LNCaP clone FGC (cell line): ENCODE data around the gene ELF5.

Experiments
- DNase-seq: peaks from one replicate; pipeline ENCODE4 v3.0.0-alpha.2; 2011; ENCODE audit warnings: low read depth
- H3K4me3 ChIP-seq: 2 replicates; pipeline ENCODE4 v1.5.1; 2011; ENCODE audit warnings: mild to moderate bottlenecking, low read depth, low read length, control low read depth
- CTCF ChIP-seq: IDR thresholded peaks from 2 replicates; pipeline ENCODE4 v1.5.1; 2012; ENCODE audit warnings: mild to moderate bottlenecking; ENCODE audit not compliant: control insufficient read depth, insufficient read depth; ENCODE audit errors: extremely low read depth

The ELF5 gene

GRCh38 chr11:34476849-34477248 lies 36.7 kb downstream of the ELF5 start:
- no peak for TF ChIP-seq CTCF
- H3K4me3 ChIP-seq, result no peak overlapping the region
- DNase-seq, result no peak

DNA sequence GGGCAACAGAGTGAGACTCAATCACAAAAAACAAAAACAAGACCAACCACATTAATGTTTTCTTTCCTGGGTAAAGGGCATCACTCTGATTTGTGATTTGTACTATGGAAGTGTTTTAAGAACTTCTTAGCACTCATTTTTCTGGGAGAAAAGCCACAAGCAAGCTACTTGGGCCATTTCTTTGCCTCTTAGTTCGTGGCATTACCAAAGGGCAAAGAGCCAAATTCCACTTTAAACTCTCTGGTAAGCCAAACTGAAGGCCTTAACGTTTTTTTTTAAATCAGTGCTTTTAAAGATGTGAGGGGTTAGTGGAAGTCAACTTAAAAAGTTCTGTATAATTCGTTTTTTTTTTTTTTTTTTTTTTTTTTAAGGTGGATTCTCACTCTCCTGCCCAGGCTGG lies 37.9 kb downstream of the ELF5 start:
- no peak for TF ChIP-seq CTCF
- no peak overlapping the region for H3K4me3 ChIP-seq
- DNase-seq, result no peak

DNA sequence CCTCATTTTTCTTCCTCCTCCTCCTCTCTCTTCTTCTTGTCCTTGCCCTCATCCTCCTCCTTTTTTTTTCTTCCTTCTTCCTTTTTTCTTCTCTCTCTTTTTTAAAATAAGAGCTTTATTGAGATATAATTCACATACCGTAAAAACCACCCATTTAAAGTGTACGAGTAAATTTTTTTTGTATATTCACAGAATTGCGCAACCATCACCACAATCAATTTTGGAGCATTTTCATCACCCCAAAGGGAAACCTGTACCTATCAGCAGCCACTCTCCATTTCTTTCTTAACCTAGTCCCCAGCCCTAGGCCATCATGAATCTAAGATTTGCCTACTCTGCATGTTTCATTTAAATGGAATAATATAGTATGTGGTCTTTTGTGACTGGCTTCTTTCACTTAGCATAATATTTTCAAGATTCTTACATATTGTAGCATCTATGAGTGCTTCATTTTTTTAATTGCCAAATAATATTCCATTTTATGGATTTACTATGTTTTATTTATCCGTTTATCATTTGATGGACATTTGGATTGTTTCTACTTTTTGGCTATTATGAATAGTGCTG lies 39.9 kb downstream of the ELF5 start:
- no peak overlapping the region for H3K4me3 ChIP-seq
- no peak for TF ChIP-seq CTCF
- DNase-seq, result no peak

DNA sequence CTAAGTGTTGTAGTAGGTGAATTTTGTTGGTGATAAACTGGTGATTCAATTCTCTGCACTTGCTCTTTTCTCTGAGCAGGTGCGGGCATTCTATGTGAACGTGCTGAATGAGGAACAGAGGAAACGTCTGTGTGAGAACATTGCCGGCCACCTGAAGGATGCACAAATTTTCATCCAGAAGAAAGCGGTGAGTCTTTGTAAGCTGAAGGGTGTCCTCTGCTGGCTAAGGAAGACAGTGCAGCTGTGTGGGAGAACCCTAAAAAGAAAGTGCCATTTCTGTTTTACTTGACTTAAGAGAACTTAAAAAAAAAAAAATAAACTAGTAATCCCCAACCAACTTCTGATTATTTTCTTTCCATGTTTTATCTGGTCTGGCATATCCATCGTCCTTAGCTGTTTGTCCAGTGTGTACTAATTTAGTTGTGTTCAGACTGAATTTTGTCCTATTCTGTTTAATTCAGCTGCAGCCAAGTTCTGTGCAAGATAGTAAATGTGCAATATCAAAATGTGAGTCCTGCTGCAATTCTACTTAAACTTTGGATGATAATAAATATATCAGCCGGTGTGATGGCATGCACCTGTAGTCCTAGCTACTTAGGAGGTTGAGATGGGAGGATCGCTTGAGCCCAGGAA lies 45.3 kb downstream of the ELF5 start:
- TF ChIP-seq CTCF, result peak; percentile 83
- no peak overlapping the region for H3K4me3 ChIP-seq
- no peak for DNase-seq

- no peak overlapping the region for H3K4me3 ChIP-seq
- DNase-seq, result no peak
- no peak for TF ChIP-seq CTCF
Measured at GRCh38 chr11:34466802-34467488, 46.6 kb downstream of the ELF5 start.

DNA sequence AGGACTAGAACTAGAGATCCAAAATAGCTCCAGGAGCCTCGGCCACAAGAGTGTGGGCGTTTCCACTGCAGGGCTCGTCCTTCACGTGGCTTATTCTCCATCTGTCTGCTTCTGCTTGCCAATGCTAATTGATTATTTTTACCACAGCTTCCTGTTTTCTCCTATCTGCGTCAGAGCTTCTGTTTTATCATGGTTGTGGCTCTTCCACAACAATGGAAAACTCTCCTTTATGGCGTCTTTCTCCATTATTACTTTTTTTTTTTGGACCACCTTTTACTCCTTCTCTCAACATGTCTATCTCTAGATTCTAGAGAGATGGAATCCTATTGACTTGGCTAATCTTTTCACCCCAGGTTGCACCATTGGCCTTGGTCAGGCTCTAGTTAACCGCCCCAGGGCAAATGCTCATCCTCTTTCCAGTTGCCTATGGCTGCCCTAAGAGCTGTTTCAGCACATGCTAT lies 49.0 kb downstream of the ELF5 start:
- no peak overlapping the region for H3K4me3 ChIP-seq
- DNase-seq, result no peak
- TF ChIP-seq CTCF, result no peak
